Measurements from ENCODE around the gene TMEM178B. TPM values are rescaled to one million over a fixed set of nuclear protein-coding genes. Genes with fewer than 3 reads are reported as not detected.
"Not testable (repeated sequence)": the region's sequence is repeated elsewhere in the genome, so short reads cannot be mapped to it uniquely, and the experiment has no call there.

TMEM178B gene
- total RNA-seq, 4 donors from 2014 or later, result 0.42 to 2.5 (median 0.92) TPM

DNA sequence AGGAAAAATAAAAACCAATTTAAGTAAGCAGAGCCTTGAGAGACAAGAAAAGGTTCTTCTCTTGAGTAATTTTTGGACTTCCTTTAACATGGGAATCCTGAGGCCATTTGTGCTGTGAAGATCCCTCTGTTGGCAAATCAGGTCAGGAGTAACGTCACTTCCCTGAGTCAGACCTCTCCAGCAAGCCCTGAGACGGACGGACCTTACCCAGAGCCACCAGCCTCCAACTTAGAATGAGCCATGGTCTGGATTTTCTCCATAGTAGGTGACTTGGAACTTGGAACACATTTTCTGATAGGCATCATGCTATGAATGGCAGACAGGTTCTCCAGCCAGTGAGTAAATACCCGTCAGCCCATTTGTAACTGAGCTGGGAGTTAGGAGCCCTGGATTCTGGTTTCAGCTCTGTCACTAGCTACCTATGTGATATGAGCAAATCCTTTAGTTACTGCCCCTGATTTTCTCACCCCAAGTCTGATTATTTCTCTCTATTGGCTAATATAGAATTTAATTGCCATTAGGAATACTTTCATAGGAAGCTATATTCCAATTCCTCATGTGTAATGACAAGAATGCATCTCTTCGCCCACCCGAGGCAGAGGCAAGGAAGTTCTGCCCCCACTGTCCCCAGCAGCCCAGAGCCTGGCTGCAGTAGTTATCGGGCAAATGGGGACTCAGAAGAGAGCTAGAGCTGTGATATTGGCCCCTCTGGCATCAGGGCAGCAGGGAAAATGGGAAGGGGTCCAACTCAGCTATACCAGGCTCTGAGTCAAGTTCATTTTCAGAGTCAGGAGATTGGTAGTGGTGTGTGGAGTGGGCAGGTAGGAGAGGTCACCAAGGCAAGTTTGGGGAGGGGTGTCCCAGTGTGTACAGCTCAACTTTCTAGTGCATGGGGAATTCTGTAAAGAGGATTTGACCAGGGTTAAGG is 323.6 kb downstream of the TMEM178B start:
- Histone ChIP-seq H3K9me3 (no peaks in the 10 kb centered on the region), H3K4me3 (no peak overlapping the region), H3K36me3 (no peaks in the 10 kb centered on the region), H3K4me1 (peaks cover 0 to 4% (median 0%) of the 10 kb centered on the region in 4 donors), H3K27me3 (no peaks in the 10 kb centered on the region), H3K27ac (replicated peaks in 1 of 4) (no peak overlapping the region)
- TF ChIP-seq POLR2AphosphoS5 (IDR thresholded peaks at IDR 0.05), result no peak
- TF ChIP-seq CTCF (IDR thresholded peaks at IDR 0.05), result no peak
- TF ChIP-seq POLR2A (IDR thresholded peaks at IDR 0.05; ENCODE audit: low read depth), result no peak
- no peak for TF ChIP-seq EP300 (IDR thresholded peaks at IDR 0.05)
- WGBS, result 74% methylated on average over 7 of the region's 7 CpGs
- intact Hi-C loops (cut with DNase I), result no loop called here
- no peak for DNase-seq (ENCODE audit: extremely low spot score)

- no peak overlapping the region for H3K4me3 ChIP-seq
- no peak for DNase-seq (ENCODE audit: extremely low spot score)
- H3K27ac ChIP-seq (replicated peaks in 1 of 4), result no peak overlapping the region
- H3K36me3 ChIP-seq, result no peaks in the 10 kb centered on the region
- no peaks in the 10 kb centered on the region for H3K9me3 ChIP-seq
- no peaks in the 10 kb centered on the region for H3K27me3 ChIP-seq
- 87% methylated on average over 2 of the region's 2 CpGs for WGBS
- peaks cover 0 to 8% (median 0%) of the 10 kb centered on the region in 4 donors for H3K4me1 ChIP-seq
- intact Hi-C loops (cut with DNase I), result no loop called here
- TF ChIP-seq POLR2A (IDR thresholded peaks at IDR 0.05; ENCODE audit: low read depth) (no peak), EP300 (IDR thresholded peaks at IDR 0.05) (no peak), POLR2AphosphoS5 (IDR thresholded peaks at IDR 0.05) (no peak), CTCF (IDR thresholded peaks at IDR 0.05) (no peak)
These were observed 326.5 kb downstream of the TMEM178B start for GRCh38 chr7:141400356-141400755.

DNA sequence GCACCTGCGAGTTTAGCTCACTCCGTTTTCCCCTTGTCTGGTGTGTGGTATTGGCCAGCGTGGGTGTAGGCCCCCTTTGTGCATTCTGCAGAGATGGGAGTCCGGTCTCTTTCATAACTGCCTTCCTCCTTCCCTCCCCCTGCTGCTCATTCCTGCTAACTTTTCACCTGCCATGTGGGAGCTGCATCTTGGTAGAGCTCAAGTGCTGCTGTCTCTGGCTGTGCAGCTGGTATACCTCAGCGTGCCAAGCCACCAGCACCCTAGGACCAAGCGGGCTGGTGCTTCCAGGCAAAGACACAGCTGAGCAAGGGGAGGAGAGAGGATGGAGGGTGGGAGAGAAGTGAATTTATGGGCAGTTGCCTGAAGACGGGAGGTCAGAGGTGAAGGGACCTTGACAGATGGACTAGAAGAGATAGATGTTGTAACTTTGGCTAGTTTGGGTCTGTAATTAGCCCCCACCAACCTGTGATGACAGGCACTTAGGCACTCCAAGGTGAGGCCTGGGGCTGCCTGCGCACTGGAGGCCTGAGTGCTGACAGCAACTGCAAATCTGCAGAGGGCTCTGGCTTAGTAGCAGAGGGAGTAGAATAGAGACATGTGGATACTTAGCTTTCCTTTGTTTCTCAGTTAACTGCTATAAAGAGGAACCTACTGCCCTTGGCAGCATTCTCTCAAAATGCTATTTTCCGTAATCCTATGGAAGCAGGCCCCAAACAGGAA is 328.6 kb downstream of the TMEM178B start:
- DNase-seq (ENCODE audit: extremely low spot score), result no peak
- 70% methylated on average over 7 of the region's 9 CpGs for WGBS
- H3K27me3 ChIP-seq, result no peaks in the 10 kb centered on the region
- peaks cover 0 to 8% (median 0%) of the 10 kb centered on the region in 4 donors for H3K4me1 ChIP-seq
- TF ChIP-seq POLR2AphosphoS5 (IDR thresholded peaks at IDR 0.05) (no peak), POLR2A (IDR thresholded peaks at IDR 0.05; ENCODE audit: low read depth) (no peak), CTCF (IDR thresholded peaks at IDR 0.05) (no peak), EP300 (IDR thresholded peaks at IDR 0.05) (no peak)
- H3K27ac ChIP-seq (replicated peaks in 1 of 4), result no peak overlapping the region
- H3K4me3 ChIP-seq, result no peak overlapping the region
- intact Hi-C loops (cut with DNase I), result no loop called here
- no peaks in the 10 kb centered on the region for H3K9me3 ChIP-seq
- no peaks in the 10 kb centered on the region for H3K36me3 ChIP-seq

- 92% methylated on average over 11 of the region's 11 CpGs for WGBS
- intact Hi-C loops (cut with DNase I), result not testable (repeated sequence)
These were observed 330.0 kb downstream of the TMEM178B start for GRCh38 chr7:141403846-141404245.

DNA sequence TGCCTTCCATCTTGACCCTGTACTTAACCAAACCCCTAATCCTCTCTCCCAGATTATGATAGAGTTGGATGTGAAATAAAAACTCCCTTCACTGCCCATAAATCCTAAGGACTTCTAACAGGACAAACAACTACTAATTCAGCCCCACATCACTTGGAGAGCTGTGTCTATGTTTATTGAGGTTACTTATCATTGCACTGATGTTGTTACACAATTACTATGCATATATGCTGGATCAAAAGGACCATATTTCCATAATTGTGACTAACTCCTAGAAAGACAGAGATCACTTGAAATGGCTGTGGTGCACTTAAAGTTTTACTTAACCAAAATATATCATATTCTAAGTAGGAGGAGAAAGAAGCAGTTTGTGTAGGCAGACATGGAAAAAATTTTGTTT is 332.5 kb downstream of the TMEM178B start:
- Histone ChIP-seq H3K9me3 (no peaks in the 10 kb centered on the region), H3K4me1 (peaks cover 0 to 7% (median 0%) of the 10 kb centered on the region in 4 donors), H3K27me3 (peaks cover 0 to 12% (median 0%) of the 10 kb centered on the region in 4 donors), H3K27ac (replicated peaks in 1 of 4) (no peak overlapping the region), H3K36me3 (no peaks in the 10 kb centered on the region), H3K4me3 (no peak overlapping the region)
- intact Hi-C loops (cut with DNase I), result no loop called here
- TF ChIP-seq POLR2AphosphoS5 (IDR thresholded peaks at IDR 0.05) (no peak), EP300 (IDR thresholded peaks at IDR 0.05) (no peak), POLR2A (IDR thresholded peaks at IDR 0.05; ENCODE audit: low read depth) (no peak), CTCF (IDR thresholded peaks at IDR 0.05) (no peak)
- DNase-seq (ENCODE audit: extremely low spot score), result no peak

More at GRCh38 chr7:141403846-141404245, 330.0 kb downstream of the TMEM178B start:
- H3K4me1 ChIP-seq; H3K27me3 ChIP-seq; H3K9me3 ChIP-seq; H3K4me3 ChIP-seq; H3K36me3 ChIP-seq; H3K27ac ChIP-seq (replicated peaks in 1 of 4); DNase-seq (ENCODE audit: extremely low spot score): not testable (repeated sequence)

Measured in esophagus muscularis mucosa (tissue), 4 donors.